Endothelial cell of umbilical vein (primary cell): Measurements from ENCODE around the gene MUC22. TPM values are rescaled to one million over a fixed set of nuclear protein-coding genes. Genes with fewer than 3 reads are reported as not detected.

Source experiments
- Bru-seq: library from RNA; stranded (reverse); fragments of 400-500 nt; gene quantifications from one replicate; lab custom pipeline; 2021; lab: Mats Ljungman, UMichigan
- BruChase-seq, 2 experiments: library from RNA; stranded (reverse); fragments of 400-500 nt; gene quantifications; one replicate each; lab custom pipeline; 2021; lab: Mats Ljungman, UMichigan
- BruUV-seq: library from RNA; stranded (reverse); fragments of 400-500 nt; replicated peaks from 2 replicates; lab custom pipeline; 2021; lab: Mats Ljungman, UMichigan
- CTCF ChIA-PET: fragments of 300-600, 350-600 bp; sonication (Branson Sonifier 250); formaldehyde crosslinking; loops from one replicate; lab custom pipeline; 2021; ENCODE audit warnings: antibody characterized with exemption, inconsistent platforms; lab: Charles Lee
- POLR2A ChIA-PET: fragments of 300-600, 350-600 bp; sonication (Branson Sonifier 250); formaldehyde crosslinking; loops from one replicate; lab custom pipeline; 2021; ENCODE audit warnings: antibody characterized with exemption, inconsistent platforms; lab: Charles Lee
- DNase-seq: peaks from one replicate; pipeline ENCODE4 v3.0.0-alpha.2; 2011; ENCODE audit warnings: low read depth, low spot score
- FAIRE-seq: peaks from 2 replicates; lab custom pipeline; 2011; peaks lifted over from hg19 to GRCh38; lab: Jason Lieb, UNC
- H2AFZ ChIP-seq: 2 replicates; pipeline ENCODE4 v1.6.0; 2012; ENCODE audit warnings: low read depth, low read length, control low read depth, inconsistent platforms
- H3K27ac ChIP-seq: 2 replicates; pipeline ENCODE4 v1.5.1; 2011; ENCODE audit warnings: low read depth, mild to moderate bottlenecking, control low read depth, low read length, moderate library complexity; ENCODE audit not compliant: insufficient read depth
- H3K27me3 ChIP-seq, 2 experiments: 2 replicates each; pipeline versions ENCODE4 v1.6.0 to v1.6.1; 2011; ENCODE audit warnings: low read length in 2 of 2, mixed read lengths in 1 of 2; ENCODE audit not compliant: control insufficient read depth in 2 of 2, insufficient read depth in 2 of 2
- H3K36me3 ChIP-seq, 2 experiments: 2 replicates in 1 of 2; 3 replicates in 1 of 2; pipeline ENCODE4 v1.5.1; 2011; ENCODE audit warnings: low read length in 2 of 2, mild to moderate bottlenecking in 1 of 2, moderate library complexity in 1 of 2; ENCODE audit not compliant: control insufficient read depth in 2 of 2, insufficient read depth in 2 of 2; ENCODE audit errors: extremely low read depth in 1 of 2
- H3K4me1 ChIP-seq: 3 replicates; pipeline ENCODE4 v1.5.1; 2011; ENCODE audit warnings: mild to moderate bottlenecking, low read length; ENCODE audit not compliant: control insufficient read depth, insufficient read depth; ENCODE audit errors: extremely low read depth
- H3K4me2 ChIP-seq: 2 replicates; pipeline ENCODE4 v1.6.1; 2011; ENCODE audit warnings: low read length, control low read depth, mixed read lengths; ENCODE audit not compliant: insufficient read depth
- H3K4me3 ChIP-seq, 3 experiments: fragments of 200-600 bp in 1 of 3; sonication (generic), shearing (Covaris generic) in 1 of 3; replicated peaks in 1 of 3; 2 replicates each; pipeline ENCODE4 v1.5.1; 2011 to 2016; ENCODE audit warnings: control low read depth in 3 of 3, low read length in 3 of 3, mild to moderate bottlenecking in 2 of 3, inconsistent platforms in 1 of 3, low read depth in 1 of 3, moderate library complexity in 1 of 3; ENCODE audit not compliant: insufficient read depth in 1 of 3
- H3K79me2 ChIP-seq: 2 replicates; pipeline ENCODE4 v1.6.0; 2012; ENCODE audit warnings: low read length, inconsistent platforms; ENCODE audit not compliant: control insufficient read depth, insufficient read depth
- H3K9ac ChIP-seq: replicated peaks from 2 replicates; pipeline ENCODE3; 2011; ENCODE audit warnings: low read length, control low read depth; ENCODE audit not compliant: insufficient read depth; ENCODE audit errors: extremely low read depth
- H3K9me1 ChIP-seq: replicated peaks from 3 replicates; pipeline ENCODE4 v1.6.0; 2011; ENCODE audit warnings: mild to moderate bottlenecking, low read length; ENCODE audit not compliant: control insufficient read depth, insufficient read depth; ENCODE audit errors: extremely low read depth
- H3K9me3 ChIP-seq: replicated peaks from 2 replicates; pipeline ENCODE4 v1.5.1; 2012; ENCODE audit warnings: low read length, inconsistent platforms; ENCODE audit not compliant: control insufficient read depth, insufficient read depth
- H4K20me1 ChIP-seq: replicated peaks from 2 replicates; pipeline ENCODE3; 2011; ENCODE audit warnings: mild to moderate bottlenecking, low read length; ENCODE audit not compliant: control insufficient read depth, insufficient read depth; ENCODE audit errors: extremely low read depth
- EZH2 ChIP-seq: IDR thresholded peaks from 2 replicates; pipeline ENCODE4 v1.6.1; 2012; ENCODE audit warnings: borderline replicate concordance, low read depth, mild to moderate bottlenecking, moderate library complexity, low read length, inconsistent platforms; ENCODE audit not compliant: severe bottlenecking
- FOS ChIP-seq: IDR thresholded peaks from 2 replicates; pipeline ENCODE4 v1.6.1; 2011; ENCODE audit warnings: mild to moderate bottlenecking, low read length, moderate library complexity, borderline replicate concordance; ENCODE audit not compliant: insufficient read depth
- GATA2 ChIP-seq: IDR thresholded peaks from 2 replicates; pipeline ENCODE4 v1.7.0; 2011; ENCODE audit warnings: low read depth, mild to moderate bottlenecking, moderate library complexity, mixed read lengths, low read length; ENCODE audit not compliant: insufficient read length, insufficient read depth
- JUN ChIP-seq: IDR thresholded peaks from 2 replicates; pipeline ENCODE4 v1.6.1; 2011; ENCODE audit warnings: borderline replicate concordance, low read depth; ENCODE audit not compliant: insufficient read length, insufficient read depth
- MYC ChIP-seq: IDR thresholded peaks from one replicate; pipeline ENCODE4 v1.6.1; 2011; ENCODE audit warnings: mild to moderate bottlenecking, low read depth, low read length
- POLR2A ChIP-seq: IDR thresholded peaks from 2 replicates; pipeline ENCODE4 v1.6.1; 2012; ENCODE audit warnings: low read depth, mild to moderate bottlenecking, control low read depth, low read length
- POLR2AphosphoS5 ChIP-seq: IDR thresholded peaks from 2 replicates; pipeline ENCODE4 v1.6.1; 2012; ENCODE audit warnings: low read depth, mild to moderate bottlenecking, control low read depth, low read length, moderate library complexity; ENCODE audit not compliant: insufficient read depth
- dilution Hi-C: fragments of 300-500 bp; cut with MboI; formaldehyde crosslinking; loops from one replicate; pipeline ENCODE4 v1.15.0; 2019; ENCODE audit warnings: low sequenced_read_pairs; ENCODE audit not compliant: extremely low pct_ligation_motif_present
- intact Hi-C: fragments of 100-400 bp; cut with micrococcal nuclease; formaldehyde crosslinking; loops from one replicate; pipeline ENCODE4 v1.10.0; 2022
- long read RNA-seq: library from polyadenylated mRNA; stranded (forward); transcript quantifications from one replicate; pipeline ENCODE4 v2.0.0, GENCODE V29; 2021
- polyA minus RNA-seq, 3 experiments: library from RNA; depleted of rRNA, polyadenylated mRNA; stranded (reverse); fragments of >200 nt; gene quantifications; 1 replicate in 1 of 3; 2 replicates in 2 of 3; pipeline ENCODE4 v1.2.3, GENCODE V29; 2011
- polyA plus RNA-seq, 4 experiments: library from polyadenylated mRNA; depleted of rRNA in 3 of 4; stranded (reverse) in 3 of 4; unstranded in 1 of 4; fragments of >200 nt; gene quantifications; 2 replicates each; pipeline versions ENCODE4 v1.2.1 to v1.2.3, GENCODE V29; 2011 to 2012; ENCODE audit warnings: missing spikeins in 1 of 4
- total RNA-seq: library from RNA; stranded (reverse); gene quantifications from 2 replicates; pipeline ENCODE4 v1.2.3, GENCODE V29; 2021
- TF ChIP-seq, protein P1 (sequence below), 2 donors: IDR thresholded peaks; 1 replicate in 1 of 2; 2 replicates in 1 of 2; pipeline ENCODE4 v1.5.1; 2011; ENCODE audit warnings: low read length in 2 of 2, mild to moderate bottlenecking in 2 of 2, moderate library complexity in 2 of 2, control low read depth in 1 of 2, inconsistent platforms in 1 of 2, low read depth in 1 of 2; ENCODE audit not compliant: insufficient read depth in 1 of 2; ENCODE audit errors: extremely low read depth in 1 of 2
- TF ChIP-seq, protein P2 (sequence below): IDR thresholded peaks from 2 replicates; pipeline ENCODE4 v1.6.1; 2011; ENCODE audit not compliant: insufficient read depth, insufficient read length

Gene MUC22
- total RNA-seq (not detected in 2 replicates), polyA plus RNA-seq (not detected in 2 replicates), polyA minus RNA-seq (not detected in 2 replicates), Bru-seq, nascent RNA (not detected), BruChase-seq, experiment 1, labeled RNA remaining after a 6-hour chase (not detected), BruChase-seq, experiment 2, labeled RNA remaining after a 2-hour chase (not detected)
- not detected in 2 replicates for polyA plus RNA-seq (2011; cell fraction: cytosol; rRNA removed)
- polyA plus RNA-seq (2011; cell fraction: nucleus; rRNA removed), result not detected in 2 replicates
- not detected in 2 replicates for polyA plus RNA-seq (2012)
- polyA minus RNA-seq (2011; cell fraction: cytosol; rRNA and poly(A)+ RNA removed), result not detected
- polyA minus RNA-seq (2011; cell fraction: nucleus; rRNA and poly(A)+ RNA removed), result not detected in 2 replicates
- long read RNA-seq, result 0 reads

DNA sequence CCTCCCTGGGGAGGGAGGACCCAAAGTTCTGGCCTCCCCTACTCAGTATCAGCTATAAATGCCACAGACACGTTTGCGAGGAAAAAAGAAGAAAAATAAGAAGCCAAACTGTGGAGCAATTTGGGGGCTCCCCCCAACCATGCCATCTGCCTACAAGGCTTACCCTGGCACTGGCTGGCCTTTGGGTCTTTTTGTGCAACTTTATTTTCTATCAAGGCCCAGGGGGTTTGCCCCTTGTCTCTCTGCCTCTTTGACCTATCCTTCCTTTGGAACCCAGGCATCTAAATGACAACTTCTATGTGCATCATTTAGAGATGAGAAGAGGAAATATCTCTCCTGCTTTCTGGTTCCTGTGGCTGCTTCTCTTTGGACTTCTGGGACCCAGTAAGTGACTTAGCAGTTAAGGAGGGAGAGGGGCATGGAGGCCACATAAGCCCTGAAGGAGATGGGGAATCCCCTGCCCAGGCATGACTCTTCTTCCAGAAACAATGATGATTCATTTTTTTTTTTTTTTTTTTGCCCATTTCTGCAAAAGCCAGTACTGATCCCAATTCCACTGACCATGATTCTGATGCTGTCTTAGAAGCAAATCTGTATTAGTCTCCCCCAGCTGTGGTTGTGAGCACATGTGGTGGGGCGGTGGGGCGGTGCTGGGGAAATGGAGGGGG, at the start of gene MUC22:
TSS of gene MUC22 (plus strand) at position 82 of the 668 bp plus-strand sequence. CDS start at position 315, 233 bp downstream.
- no TSS peak for BruUV-seq
- H3K4me1 ChIP-seq, result no peaks in the 10 kb centered on the region
- H4K20me1 ChIP-seq, result no peaks in the 10 kb centered on the region
- FAIRE-seq (no peak), DNase-seq (no peak)
- POLR2A ChIA-PET, result no interaction called here
- no peaks in the 10 kb centered on the region for H3K79me2 ChIP-seq
- H3K9me1 ChIP-seq, result no peaks in the 10 kb centered on the region
- H3K9me3 ChIP-seq, result no peaks in the 10 kb centered on the region
- TF ChIP-seq POLR2AphosphoS5 (no peak), FOS (no peak), JUN (no peak), GATA2 (no peak), MYC (no peak), POLR2A (no peak), EZH2 (no peak)
- TF ChIP-seq, protein P1, sequence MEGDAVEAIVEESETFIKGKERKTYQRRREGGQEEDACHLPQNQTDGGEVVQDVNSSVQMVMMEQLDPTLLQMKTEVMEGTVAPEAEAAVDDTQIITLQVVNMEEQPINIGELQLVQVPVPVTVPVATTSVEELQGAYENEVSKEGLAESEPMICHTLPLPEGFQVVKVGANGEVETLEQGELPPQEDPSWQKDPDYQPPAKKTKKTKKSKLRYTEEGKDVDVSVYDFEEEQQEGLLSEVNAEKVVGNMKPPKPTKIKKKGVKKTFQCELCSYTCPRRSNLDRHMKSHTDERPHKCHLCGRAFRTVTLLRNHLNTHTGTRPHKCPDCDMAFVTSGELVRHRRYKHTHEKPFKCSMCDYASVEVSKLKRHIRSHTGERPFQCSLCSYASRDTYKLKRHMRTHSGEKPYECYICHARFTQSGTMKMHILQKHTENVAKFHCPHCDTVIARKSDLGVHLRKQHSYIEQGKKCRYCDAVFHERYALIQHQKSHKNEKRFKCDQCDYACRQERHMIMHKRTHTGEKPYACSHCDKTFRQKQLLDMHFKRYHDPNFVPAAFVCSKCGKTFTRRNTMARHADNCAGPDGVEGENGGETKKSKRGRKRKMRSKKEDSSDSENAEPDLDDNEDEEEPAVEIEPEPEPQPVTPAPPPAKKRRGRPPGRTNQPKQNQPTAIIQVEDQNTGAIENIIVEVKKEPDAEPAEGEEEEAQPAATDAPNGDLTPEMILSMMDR (IDR thresholded peaks at IDR 0.05; ENCODE audit: extremely low read depth in 1 of 2, insufficient read depth in 1 of 2, low read depth in 1 of 2, low read length in 2 of 2), result no peak
- TF ChIP-seq, protein P2, sequence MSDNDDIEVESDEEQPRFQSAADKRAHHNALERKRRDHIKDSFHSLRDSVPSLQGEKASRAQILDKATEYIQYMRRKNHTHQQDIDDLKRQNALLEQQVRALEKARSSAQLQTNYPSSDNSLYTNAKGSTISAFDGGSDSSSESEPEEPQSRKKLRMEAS, result no peak
- CTCF ChIA-PET, result no interaction called here
- H3K27me3 ChIP-seq, result peaks cover 21 to 30% of the 10 kb centered on the region in 2 experiments
- dilution Hi-C loops, result no loop called here
- no peak within 1 kb of the TSS for H3K4me3 ChIP-seq
- H3K36me3 ChIP-seq, result no peaks in the 10 kb centered on the region
- no peak within 1 kb of the TSS for H3K27ac ChIP-seq
- no peak within 1 kb of the TSS for H3K9ac ChIP-seq
- intact Hi-C loops, result no loop called here
- no peak within 1 kb of the TSS for H3K4me2 ChIP-seq
- no peak within 1 kb of the TSS for H2AFZ ChIP-seq
